H9 (cell line): ENCODE measurements around the gene ABCF2. TPM values are rescaled to one million over a fixed set of nuclear protein-coding genes. Genes with fewer than 3 reads are reported as not detected.

Experiments
- DNase-seq: peaks from one replicate; pipeline ENCODE4 v3.0.0-alpha.2; 2017
- H2AFZ ChIP-seq: one replicate; pipeline ENCODE4 v1.6.1; 2013; ENCODE audit warnings: mild to moderate bottlenecking, low read length, control low read depth, moderate library complexity
- H2AK5ac ChIP-seq: 2 replicates; pipeline ENCODE4 v1.6.1; 2013; ENCODE audit warnings: low read length, control low read depth, mixed read lengths; ENCODE audit not compliant: insufficient read length
- H2BK120ac ChIP-seq: one replicate; pipeline ENCODE4 v1.6.1; 2013; ENCODE audit warnings: low read depth, mild to moderate bottlenecking, low read length, control low read depth, inconsistent platforms; ENCODE audit not compliant: poor library complexity, severe bottlenecking
- H2BK12ac ChIP-seq: 2 replicates; pipeline ENCODE4 v1.6.1; 2013; ENCODE audit warnings: low read length, control low read depth, mixed read lengths, low read depth; ENCODE audit not compliant: insufficient read length
- H2BK15ac ChIP-seq: 2 replicates; pipeline ENCODE4 v1.6.1; 2013; ENCODE audit warnings: low read depth, low read length, control low read depth
- H2BK20ac ChIP-seq: one replicate; pipeline ENCODE4 v1.6.1; 2013; ENCODE audit warnings: low read depth, mild to moderate bottlenecking, low read length, control low read depth, inconsistent platforms; ENCODE audit not compliant: poor library complexity, severe bottlenecking
- H2BK5ac ChIP-seq: 2 replicates; pipeline ENCODE4 v1.6.1; 2013; ENCODE audit warnings: low read length, control low read depth, mixed read lengths; ENCODE audit not compliant: insufficient read length
- H3K14ac ChIP-seq: 2 replicates; pipeline ENCODE4 v1.6.1; 2013; ENCODE audit warnings: low read length, control low read depth; ENCODE audit not compliant: insufficient read depth
- H3K18ac ChIP-seq: 2 replicates; pipeline ENCODE4 v1.6.1; 2013; ENCODE audit warnings: low read depth, mild to moderate bottlenecking, mixed read lengths, low read length, control low read depth; ENCODE audit not compliant: insufficient read length
- H3K23ac ChIP-seq: 2 replicates; pipeline ENCODE4 v1.6.1; 2013; ENCODE audit warnings: low read length, control low read depth, mixed read lengths, low read depth; ENCODE audit not compliant: insufficient read length
- H3K23me2 ChIP-seq: 2 replicates; pipeline ENCODE4 v1.6.1; 2013; ENCODE audit warnings: low read depth, mild to moderate bottlenecking, mixed read lengths, low read length, control low read depth; ENCODE audit not compliant: insufficient read length, poor library complexity, severe bottlenecking
- H3K27ac ChIP-seq: 2 replicates; pipeline ENCODE4 v1.5.1; 2013; ENCODE audit warnings: low read length, control low read depth, mixed read lengths, low read depth; ENCODE audit not compliant: insufficient read length
- H3K27me3 ChIP-seq: 2 replicates; pipeline ENCODE4 v1.6.1; 2013; ENCODE audit warnings: low read length, control low read depth, inconsistent platforms; ENCODE audit not compliant: insufficient read depth
- H3K4ac ChIP-seq: 2 replicates; pipeline ENCODE4 v1.6.1; 2013; ENCODE audit warnings: low read depth, mild to moderate bottlenecking, control low read depth, inconsistent platforms, low read length, moderate library complexity
- H3K4me1 ChIP-seq: 2 replicates; pipeline ENCODE4 v1.6.1; 2013; ENCODE audit warnings: low read length, control low read depth, inconsistent platforms; ENCODE audit not compliant: insufficient read depth
- H3K4me2 ChIP-seq: 2 replicates; pipeline ENCODE4 v1.6.1; 2013; ENCODE audit warnings: low read length, control low read depth, mixed read lengths; ENCODE audit not compliant: insufficient read length, insufficient read depth
- H3K56ac ChIP-seq: 2 replicates; pipeline ENCODE4 v1.6.1; 2013; ENCODE audit warnings: low read depth, mild to moderate bottlenecking, mixed read lengths, low read length, control low read depth; ENCODE audit not compliant: insufficient read length
- H3K79me1 ChIP-seq: 2 replicates; pipeline ENCODE4 v1.6.1; 2013; ENCODE audit warnings: low read depth, mild to moderate bottlenecking, moderate library complexity, low read length, control low read depth, inconsistent platforms; ENCODE audit not compliant: insufficient read depth, poor library complexity, severe bottlenecking
- H3K79me2 ChIP-seq: 2 replicates; pipeline ENCODE4 v1.6.1; 2013; ENCODE audit warnings: low read length, control low read depth, inconsistent platforms; ENCODE audit not compliant: insufficient read depth
- H3K9ac ChIP-seq: 2 replicates; pipeline ENCODE4 v1.6.1; 2013; ENCODE audit warnings: low read length, control low read depth, mixed read lengths; ENCODE audit not compliant: insufficient read length; ENCODE audit errors: extremely low read depth
- H3K9me3 ChIP-seq: one replicate; pipeline ENCODE4 v1.6.1; 2013; ENCODE audit warnings: low read depth, low read length, inconsistent platforms; ENCODE audit not compliant: control insufficient read depth
- H3T11ph ChIP-seq: one replicate; pipeline ENCODE4 v1.6.1; 2013; ENCODE audit warnings: mild to moderate bottlenecking, low read length, control low read depth, inconsistent platforms
- H4K20me1 ChIP-seq: one replicate; pipeline ENCODE4 v1.6.1; 2013; ENCODE audit not compliant: control insufficient read depth, insufficient read length, insufficient read depth
- H4K5ac ChIP-seq: 2 replicates; pipeline ENCODE4 v1.6.1; 2013; ENCODE audit warnings: low read depth, mild to moderate bottlenecking, mixed read lengths, low read length, control low read depth; ENCODE audit not compliant: insufficient read length
- H4K8ac ChIP-seq: replicated peaks from 2 replicates; pipeline ENCODE4 v1.6.1; 2013; ENCODE audit warnings: low read length, control low read depth, mixed read lengths, low read depth; ENCODE audit not compliant: insufficient read length
- H4K91ac ChIP-seq: 2 replicates; pipeline ENCODE4 v1.6.1; 2013; ENCODE audit warnings: low read depth, mild to moderate bottlenecking, moderate library complexity, mixed read lengths, low read length, control low read depth; ENCODE audit not compliant: insufficient read length
- H3K27ac Mint-ChIP-seq, 3 experiments: 2 replicates in 2 of 3; 3 replicates in 1 of 3; pipeline ENCODE4 v1.8.0; 2020 to 2021; ENCODE audit warnings: mixed read lengths in 3 of 3, mild to moderate bottlenecking in 1 of 3, moderate library complexity in 1 of 3
- H3K27me3 Mint-ChIP-seq: 2 replicates; pipeline ENCODE4 v1.8.0; 2021; ENCODE audit warnings: low read depth, mild to moderate bottlenecking, moderate library complexity, mixed read lengths
- H3K36me3 Mint-ChIP-seq, 3 experiments: 2 replicates in 2 of 3; 3 replicates in 1 of 3; pipeline ENCODE4 v1.8.0; 2020 to 2021; ENCODE audit warnings: low read depth in 3 of 3, mixed read lengths in 3 of 3; ENCODE audit not compliant: insufficient read depth in 1 of 3
- H3K4me1 Mint-ChIP-seq, 2 experiments: 2 replicates each; pipeline ENCODE4 v1.8.0; 2020; ENCODE audit warnings: mixed read lengths in 2 of 2
- H3K4me3 Mint-ChIP-seq, 2 experiments: 2 replicates in 1 of 2; 3 replicates in 1 of 2; pipeline ENCODE4 v1.8.0; 2020 to 2021; ENCODE audit warnings: mild to moderate bottlenecking in 2 of 2, mixed read lengths in 2 of 2, moderate library complexity in 1 of 2
- H3K9me3 Mint-ChIP-seq, 2 experiments: 2 replicates in 1 of 2; 3 replicates in 1 of 2; pipeline ENCODE4 v1.8.0; 2020; ENCODE audit warnings: mild to moderate bottlenecking in 2 of 2, mixed read lengths in 2 of 2, moderate library complexity in 1 of 2
- CTCF ChIP-seq: fragments of 200-600 bp; sonication (generic); conservative IDR thresholded peaks from 3 replicates; pipeline ENCODE4 v1.8.0; 2021; ENCODE audit warnings: antibody characterized with exemption, mild to moderate bottlenecking
- WGBS: extraction: QIAGEN DNeasy Blood & Tissue Kit; methylation state at CpG from one replicate; pipeline ENCODE4 v1.1.7; 2013; ENCODE audit warnings: missing lambda C conversion rate, low lambda C conversion rate, mixed read lengths; ENCODE audit not compliant: insufficient read length; ENCODE audit errors: extremely low coverage; 5-methylcytosine and 5-hydroxymethylcytosine counted together
- total RNA-seq: library from RNA; stranded (reverse); gene quantifications from 2 replicates; pipeline ENCODE4 v1.2.1, GENCODE V29; 2021

ABCF2 gene
- total RNA-seq, 1 experiment from 2014 or later, result 70.1 TPM

GRCh38 chr7:151179946-151180345 is 47.1 kb downstream of the ABCF2 start:
- no peak overlapping the region for H3K14ac ChIP-seq
- no peaks in the 10 kb centered on the region for H3K27me3 ChIP-seq

More at GRCh38 chr7:151179946-151180345, 47.1 kb downstream of the ABCF2 start:
- H2AFZ ChIP-seq, result no peak overlapping the region
- no peak overlapping the region for H2BK120ac ChIP-seq
- Mint-ChIP-seq H3K4me3 (no peak overlapping the region), H3K27ac (no peak overlapping the region), H3K9me3 (0 out of 5 replicates have a peak, but pooled peaks cover 0 to 3% of the 10 kb centered on the region in 2 experiments), H3K27me3 (peaks cover 65% of the 10 kb centered on the region), H3K4me1 (peaks cover 3 to 8% of the 10 kb centered on the region in 2 experiments; a peak in 3 of 4 replicates), H3K36me3 (no peaks in the 10 kb centered on the region; a peak in 2 of 7 replicates)
- H3K4me2 ChIP-seq, result no peak overlapping the region
- H3K18ac ChIP-seq, result no peak overlapping the region
- H2BK20ac ChIP-seq, result no peak overlapping the region
- H2BK15ac ChIP-seq, result no peak overlapping the region
- no peaks in the 10 kb centered on the region for H3K9me3 ChIP-seq
- H4K5ac ChIP-seq, result no peak overlapping the region
- no peaks in the 10 kb centered on the region for H3K79me1 ChIP-seq
- H3K23ac ChIP-seq, result no peak overlapping the region
- DNase-seq, result no peak
- no peak overlapping the region for H2BK5ac ChIP-seq
- no peak overlapping the region for H4K8ac ChIP-seq
- no peak overlapping the region for H2AK5ac ChIP-seq
- H3K27ac ChIP-seq, result no peak overlapping the region
- no peak overlapping the region for H3K9ac ChIP-seq
- no peaks in the 10 kb centered on the region for H3K23me2 ChIP-seq
- TF ChIP-seq CTCF, result no peak
- H4K91ac ChIP-seq, result no peak overlapping the region
- H3K4ac ChIP-seq, result no peak overlapping the region
- H4K20me1 ChIP-seq, result no peaks in the 10 kb centered on the region
- H3K56ac ChIP-seq, result no peak overlapping the region
- H2BK12ac ChIP-seq, result no peak overlapping the region
- no peaks in the 10 kb centered on the region for H3K4me1 ChIP-seq
- no peak overlapping the region for H3T11ph ChIP-seq
- H3K79me2 ChIP-seq, result no peaks in the 10 kb centered on the region
- WGBS, result no CpG with 5 or more reads among the region's 4 CpGs
